Hepatocyte (in vitro differentiated cells): ENCODE results near the gene RMI2.

Experiments used
- CTCF ChIP-seq: fragments of 200-600 bp; sonication (generic); IDR thresholded peaks from 2 replicates; pipeline ENCODE4 v1.5.1; 2016; ENCODE audit warnings: antibody characterized with exemption, mild to moderate bottlenecking; ENCODE audit not compliant: poor library complexity
- EZH2 ChIP-seq: fragments of 200-600 bp; sonication (generic); IDR thresholded peaks from 2 replicates; pipeline ENCODE4 v1.6.1; 2016; ENCODE audit warnings: antibody characterized with exemption, mild to moderate bottlenecking, borderline replicate concordance

DNA sequence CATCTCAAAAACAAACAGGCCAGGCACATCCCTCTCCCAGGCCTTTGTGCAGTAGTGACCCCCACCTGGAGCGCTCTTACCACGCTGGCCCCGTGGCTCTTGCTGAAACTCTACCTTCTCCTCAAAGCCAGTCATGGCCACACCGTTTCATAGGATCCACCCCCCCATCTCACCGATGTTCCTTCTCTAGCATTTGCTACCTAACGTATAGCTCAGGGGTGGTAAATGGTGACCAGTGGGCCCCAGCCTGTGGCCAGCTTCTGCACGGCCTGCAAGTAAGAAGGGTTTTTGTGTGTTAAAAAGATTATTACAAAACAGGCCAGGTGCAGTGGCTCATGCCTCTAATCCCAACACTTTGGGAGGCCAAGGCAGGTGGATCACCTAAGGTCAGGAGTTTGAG lies 43.8 kb downstream of the RMI2 start:
- no peak for TF ChIP-seq CTCF
- TF ChIP-seq EZH2: no peak
